ENCODE data around the gene SCUBE1.

DNA sequence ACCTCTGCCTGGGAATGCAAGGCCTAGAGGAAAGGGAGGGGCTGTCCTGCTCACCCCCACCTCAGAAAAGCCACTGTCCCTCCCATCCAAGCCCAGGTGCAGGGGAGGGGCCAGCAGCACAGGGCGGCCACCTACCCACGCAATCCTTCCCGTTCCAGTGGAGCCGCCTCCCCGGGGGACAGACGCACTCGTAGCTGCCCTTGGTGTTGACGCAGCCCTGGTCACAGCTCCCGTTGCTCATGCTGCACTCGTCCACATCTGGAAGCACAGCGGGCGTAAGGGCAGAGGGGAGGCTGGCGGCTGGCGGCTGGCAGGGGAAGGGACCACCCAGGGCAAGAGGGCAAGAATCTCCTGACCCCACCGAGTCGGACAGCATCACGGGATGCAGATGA lies 115.9 kb downstream of the SCUBE1 start:
- TF ChIP-seq CTCF (IDR thresholded peaks at IDR 0.05; ENCODE audit: low read length) (no peak), EZH2 (IDR thresholded peaks at IDR 0.05; ENCODE audit: borderline replicate concordance, low read length) (no peak)

Data from OCI-LY1 (cell line).